PC-9 (cell line): ENCODE data around the gene ANXA9. TPM values are rescaled to one million over a fixed set of nuclear protein-coding genes. Genes with fewer than 3 reads are reported as not detected.

ENCODE experiments used
- BruUV-seq: library from RNA; stranded (reverse); fragments of 400-500 nt; replicated peaks from 2 replicates; lab custom pipeline; 2021; lab: Mats Ljungman, UMichigan
- CTCF ChIA-PET: fragments of 300-600 bp; sonication (Branson Sonifier 250); formaldehyde crosslinking; loops from one replicate; lab custom pipeline; 2022; ENCODE audit warnings: antibody characterized with exemption; lab: Charles Lee
- POLR2A ChIA-PET: fragments of 300-600 bp; sonication (Branson Sonifier 250); formaldehyde crosslinking; loops from one replicate; lab custom pipeline; 2022; ENCODE audit warnings: antibody characterized with exemption; ENCODE audit not compliant: unreplicated experiment; lab: Charles Lee
- DNase-seq, 2 experiments: peaks; one replicate each; pipeline versions ENCODE4 v3.0.0 to v3.0.0-alpha.2; 2015 to 2022; ENCODE audit warnings: mixed read lengths in 1 of 2
- H2AFZ ChIP-seq: fragments of 200-600 bp; sonication (generic); 2 replicates; pipeline ENCODE4 v1.8.1; 2017; ENCODE audit warnings: antibody characterized with exemption
- H3F3A ChIP-seq: fragments of 200-600 bp; sonication (generic); 2 replicates; pipeline ENCODE4 v1.8.1; 2017; ENCODE audit warnings: antibody characterized with exemption, mild to moderate bottlenecking, low read depth; ENCODE audit not compliant: insufficient read depth
- H3K27ac ChIP-seq: fragments of 200-600 bp; sonication (generic); 2 replicates; pipeline ENCODE4 v1.6.1; 2016; ENCODE audit warnings: mixed run types
- H3K27me3 ChIP-seq: fragments of 200-600 bp; sonication (generic); 2 replicates; pipeline ENCODE4 v1.6.1; 2016; ENCODE audit warnings: low read depth, mixed run types; ENCODE audit not compliant: insufficient read depth
- H3K36me3 ChIP-seq: fragments of 200-600 bp; sonication (generic); 2 replicates; pipeline ENCODE4 v1.6.1; 2016; ENCODE audit warnings: low read depth, mixed run types
- H3K4me1 ChIP-seq: fragments of 200-600 bp; sonication (generic); replicated peaks from 2 replicates; pipeline ENCODE4 v1.6.1; 2016; ENCODE audit warnings: mixed run types; ENCODE audit not compliant: insufficient read depth
- H3K4me2 ChIP-seq: fragments of 200-600 bp; sonication (generic); 2 replicates; pipeline ENCODE4 v1.6.1; 2017; ENCODE audit warnings: mixed run types
- H3K4me3 ChIP-seq: fragments of 200-600 bp; sonication (generic); 2 replicates; pipeline ENCODE4 v1.6.1; 2016; ENCODE audit warnings: mixed run types
- H3K79me2 ChIP-seq: fragments of 200-600 bp; sonication (generic); 2 replicates; pipeline ENCODE4 v1.6.1; 2017; ENCODE audit warnings: low read depth, mixed run types
- H3K9me2 ChIP-seq: fragments of 200-600 bp; sonication (generic); 2 replicates; pipeline ENCODE4 v1.8.1; 2017; ENCODE audit warnings: mild to moderate bottlenecking; ENCODE audit not compliant: insufficient read depth
- H3K9me3 ChIP-seq: fragments of 200-600 bp; sonication (generic); 2 replicates; pipeline ENCODE4 v1.8.1; 2016; ENCODE audit warnings: low read depth; ENCODE audit not compliant: insufficient read depth
- H4K20me1 ChIP-seq: fragments of 200-600 bp; sonication (generic); 2 replicates; pipeline ENCODE4 v1.8.1; 2017; ENCODE audit not compliant: insufficient read depth
- EZH2 ChIP-seq: fragments of 200-600 bp; sonication (generic); IDR thresholded peaks from 2 replicates; pipeline ENCODE4 v1.8.0; 2017; ENCODE audit warnings: antibody characterized with exemption, low read depth
- intact Hi-C: fragments of 100-400 bp; cut with micrococcal nuclease; formaldehyde crosslinking; loops from one replicate; pipeline ENCODE4 v1.10.0; 2022; ENCODE audit not compliant: unreplicated experiment
- total RNA-seq: library from RNA; stranded (reverse); gene quantifications from 2 replicates; pipeline ENCODE4 v1.2.3, GENCODE V29; 2021
- TF ChIP-seq, protein P1 (sequence below): fragments of 200-600 bp; sonication (generic); conservative IDR thresholded peaks from 2 replicates; pipeline ENCODE4 v1.6.1; 2017; ENCODE audit warnings: mixed run types, antibody characterized with exemption, mild to moderate bottlenecking, moderate library complexity

ANXA9 gene
- total RNA-seq, 1 experiment from 2014 or later: 10.6 TPM

DNA sequence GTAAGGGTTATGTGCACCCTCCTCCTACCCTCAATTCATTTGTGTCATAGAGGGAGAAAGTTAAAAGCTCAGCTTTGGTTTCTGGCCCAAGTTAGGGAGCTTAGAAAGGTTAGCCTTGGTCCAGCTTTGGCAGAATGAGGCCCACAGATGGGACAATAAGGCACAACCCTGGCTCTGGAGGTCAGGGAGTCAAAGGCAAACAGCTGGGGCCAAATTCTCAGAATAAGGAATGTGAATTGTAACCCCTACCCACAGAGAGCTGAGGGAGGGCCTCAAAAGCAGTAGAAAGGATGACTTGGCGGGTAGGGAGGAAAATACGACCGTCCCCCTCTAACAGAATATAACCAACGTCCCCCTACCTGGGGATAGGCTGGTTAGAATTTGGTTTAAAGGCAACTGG lies 16.5 kb upstream of the ANXA9 start:
- Histone ChIP-seq H3K79me2 (peaks cover 13% of the 10 kb centered on the region), H3F3A (peaks cover 32% of the 10 kb centered on the region), H3K27ac (no peak overlapping the region), H3K36me3 (peaks cover 33% of the 10 kb centered on the region), H2AFZ (no peak overlapping the region), H3K9me2 (no peaks in the 10 kb centered on the region), H3K27me3 (no peaks in the 10 kb centered on the region), H3K4me2 (no peak overlapping the region), H3K4me1 (no peaks in the 10 kb centered on the region), H3K4me3 (no peak overlapping the region), H4K20me1 (no peaks in the 10 kb centered on the region), H3K9me3 (no peaks in the 10 kb centered on the region)
- no peak for TF ChIP-seq EZH2
- TF ChIP-seq, protein P1, sequence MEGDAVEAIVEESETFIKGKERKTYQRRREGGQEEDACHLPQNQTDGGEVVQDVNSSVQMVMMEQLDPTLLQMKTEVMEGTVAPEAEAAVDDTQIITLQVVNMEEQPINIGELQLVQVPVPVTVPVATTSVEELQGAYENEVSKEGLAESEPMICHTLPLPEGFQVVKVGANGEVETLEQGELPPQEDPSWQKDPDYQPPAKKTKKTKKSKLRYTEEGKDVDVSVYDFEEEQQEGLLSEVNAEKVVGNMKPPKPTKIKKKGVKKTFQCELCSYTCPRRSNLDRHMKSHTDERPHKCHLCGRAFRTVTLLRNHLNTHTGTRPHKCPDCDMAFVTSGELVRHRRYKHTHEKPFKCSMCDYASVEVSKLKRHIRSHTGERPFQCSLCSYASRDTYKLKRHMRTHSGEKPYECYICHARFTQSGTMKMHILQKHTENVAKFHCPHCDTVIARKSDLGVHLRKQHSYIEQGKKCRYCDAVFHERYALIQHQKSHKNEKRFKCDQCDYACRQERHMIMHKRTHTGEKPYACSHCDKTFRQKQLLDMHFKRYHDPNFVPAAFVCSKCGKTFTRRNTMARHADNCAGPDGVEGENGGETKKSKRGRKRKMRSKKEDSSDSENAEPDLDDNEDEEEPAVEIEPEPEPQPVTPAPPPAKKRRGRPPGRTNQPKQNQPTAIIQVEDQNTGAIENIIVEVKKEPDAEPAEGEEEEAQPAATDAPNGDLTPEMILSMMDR: no peak
- intact Hi-C loops: no loop called here
- BruUV-seq: no TSS peak
- ChIA-PET CTCF (interaction anchor here (0.7 kb wide), 1 partner anchor 573 kb away, joined by 3 read pairs; no protein-coding TSS in a partner anchor), POLR2A (no interaction called here)
- no peak for DNase-seq

DNA sequence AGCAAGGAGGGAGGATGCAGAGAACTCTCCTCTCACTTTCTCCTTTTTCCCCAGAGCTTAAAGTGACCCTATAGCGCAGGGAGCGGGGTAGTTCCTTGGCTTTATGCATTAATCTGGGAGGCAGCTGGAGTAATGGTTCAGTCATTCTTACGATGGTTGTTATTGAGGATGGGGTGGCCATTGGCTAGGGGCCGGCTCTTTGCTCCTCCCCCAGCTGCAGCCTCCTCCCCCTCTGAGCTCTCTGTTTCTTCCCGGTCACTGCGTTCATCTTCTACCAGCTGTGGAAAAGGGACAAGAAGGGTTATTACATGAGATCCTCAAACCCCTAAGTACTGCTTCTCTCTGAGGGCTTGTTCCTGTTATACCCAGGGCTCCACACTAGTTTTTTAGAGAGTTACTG lies 16.1 kb upstream of the ANXA9 start:
- intact Hi-C loops: no loop called here
- H3K4me2 ChIP-seq: no peak overlapping the region
- CTCF ChIA-PET: interaction anchor here (0.7 kb wide), 1 partner anchor 573 kb away, joined by 3 read pairs; no protein-coding TSS in a partner anchor
- TF ChIP-seq EZH2: no peak
- TF ChIP-seq, protein P1: no peak
- H3K27ac ChIP-seq: no peak overlapping the region
- H3K79me2 ChIP-seq: peaks cover 17% of the 10 kb centered on the region
- POLR2A ChIA-PET: no interaction called here
- DNase-seq: no peak
- no peak overlapping the region for H3K4me3 ChIP-seq
- H3F3A ChIP-seq: peaks cover 28% of the 10 kb centered on the region
- peaks cover 30% of the 10 kb centered on the region for H3K36me3 ChIP-seq
- no peaks in the 10 kb centered on the region for H4K20me1 ChIP-seq
- H3K9me3 ChIP-seq: no peaks in the 10 kb centered on the region
- H3K27me3 ChIP-seq: no peaks in the 10 kb centered on the region
- H3K9me2 ChIP-seq: no peaks in the 10 kb centered on the region
- H2AFZ ChIP-seq: no peak overlapping the region
- H3K4me1 ChIP-seq: no peaks in the 10 kb centered on the region
- no TSS peak for BruUV-seq

DNA sequence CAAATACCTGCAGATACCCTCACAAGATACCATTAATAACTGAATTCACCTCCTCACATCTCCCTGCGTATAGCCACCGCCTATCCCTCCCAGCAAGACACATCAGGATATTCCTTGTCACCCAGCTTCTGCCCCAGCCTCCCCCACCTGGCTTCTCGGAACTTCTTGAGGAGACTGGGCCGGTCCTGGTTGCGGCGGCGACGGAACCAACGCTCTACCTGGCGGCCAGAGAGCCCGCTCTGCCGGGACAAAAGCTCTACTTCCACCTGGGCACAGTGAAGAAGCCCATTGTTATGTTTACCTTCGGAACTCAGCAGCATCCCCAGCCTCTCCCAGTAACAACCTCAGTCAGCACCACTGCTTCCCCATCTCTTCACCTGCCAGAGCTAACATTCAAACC lies 14.2 kb upstream of the ANXA9 start:
- Histone ChIP-seq H3K27me3 (no peaks in the 10 kb centered on the region), H2AFZ (no peak overlapping the region), H3K27ac (no peak overlapping the region), H3K4me3 (no peak overlapping the region), H3K79me2 (peaks cover 36% of the 10 kb centered on the region), H4K20me1 (0 out of 2 replicates have a peak, but pooled peaks cover 5% of the 10 kb centered on the region), H3K4me2 (no peak overlapping the region), H3F3A (peaks cover 22% of the 10 kb centered on the region), H3K36me3 (peaks cover 28% of the 10 kb centered on the region), H3K4me1 (peaks cover 18% of the 10 kb centered on the region), H3K9me3 (no peaks in the 10 kb centered on the region), H3K9me2 (no peaks in the 10 kb centered on the region)
- DNase-seq: no peak
- ChIA-PET POLR2A (interaction anchor here (0.6 kb wide), 1 partner anchor 10 kb away, joined by 16 read pairs; no protein-coding TSS in a partner anchor), CTCF (interaction anchor here (0.5 kb wide), 1 partner anchor 144 kb away, joined by 3 read pairs; no protein-coding TSS in a partner anchor)
- TF ChIP-seq, protein P1: no peak
- TF ChIP-seq EZH2: no peak
- no TSS peak for BruUV-seq
- intact Hi-C loops: no loop called here
